ENCODE measurements around the gene ZMYND8.
"Not testable (repeated sequence)": the region's sequence is repeated elsewhere in the genome, so short reads cannot be mapped to it uniquely, and the experiment has no call there.

The ZMYND8 gene

GRCh38 chr20:47196091-47197081 is 160.1 kb downstream of the ZMYND8 start:
- peak; percentile 78 for DNase-seq

GRCh38 chr20:47195573-47195972 is 160.9 kb downstream of the ZMYND8 start:
- DNase-seq, result no peak

GRCh38 chr20:47191956-47192355 is 164.5 kb downstream of the ZMYND8 start:
- DNase-seq, result no peak

GRCh38 chr20:47191074-47191673 is 165.3 kb downstream of the ZMYND8 start:
- DNase-seq, result no peak

- no peak for DNase-seq
Measured at GRCh38 chr20:47189060-47189459, 167.4 kb downstream of the ZMYND8 start.

- DNase-seq, result no peak
Measured at GRCh38 chr20:47188540-47188939, 168.0 kb downstream of the ZMYND8 start.

GRCh38 chr20:47187450-47188195 is 168.9 kb downstream of the ZMYND8 start:
- DNase-seq, result no peak

- DNase-seq, result no peak
Measured at GRCh38 chr20:47183367-47183766, 173.1 kb downstream of the ZMYND8 start.

- DNase-seq, result peak; percentile 55
Measured at GRCh38 chr20:47181056-47181862, 175.2 kb downstream of the ZMYND8 start.

- DNase-seq, result no peak
Measured at GRCh38 chr20:47179267-47179666, 177.2 kb downstream of the ZMYND8 start.

- DNase-seq, result no peak
Measured at GRCh38 chr20:47178851-47179250, 177.6 kb downstream of the ZMYND8 start.

- DNase-seq, result no peak
Measured at GRCh38 chr20:47178277-47178676, 178.2 kb downstream of the ZMYND8 start.

- not testable (repeated sequence) for DNase-seq
Measured at GRCh38 chr20:47176217-47176616, 180.3 kb downstream of the ZMYND8 start.

- no peak for DNase-seq
Measured at GRCh38 chr20:47175493-47175892, 181.0 kb downstream of the ZMYND8 start.

- no peak for DNase-seq
Measured at GRCh38 chr20:47174456-47175243, 181.8 kb downstream of the ZMYND8 start.

GRCh38 chr20:47173596-47174216 is 182.8 kb downstream of the ZMYND8 start:
- DNase-seq, result no peak

- DNase-seq, result no peak
Measured at GRCh38 chr20:47172579-47172978, 183.9 kb downstream of the ZMYND8 start.

GRCh38 chr20:47167846-47168245 is 188.7 kb downstream of the ZMYND8 start:
- DNase-seq, result no peak

- no peak for DNase-seq
Measured at GRCh38 chr20:47165376-47165865, 191.1 kb downstream of the ZMYND8 start.

- no peak for DNase-seq
Measured at GRCh38 chr20:47164140-47164539, 192.4 kb downstream of the ZMYND8 start.

GRCh38 chr20:47161411-47161810 is 195.1 kb downstream of the ZMYND8 start:
- no peak for DNase-seq

Measured in activated CD4-positive, alpha-beta T cell treated with anti-CD3 and anti-CD28 coated beads, Interleukin-2, amount 50 U/mL, for 16 hours (primary cell).